ENCODE data around the gene AMN.
"Not testable (repeated sequence)": the region's sequence is repeated elsewhere in the genome, so short reads cannot be mapped to it uniquely, and the experiment has no call there.

AMN gene

DNA sequence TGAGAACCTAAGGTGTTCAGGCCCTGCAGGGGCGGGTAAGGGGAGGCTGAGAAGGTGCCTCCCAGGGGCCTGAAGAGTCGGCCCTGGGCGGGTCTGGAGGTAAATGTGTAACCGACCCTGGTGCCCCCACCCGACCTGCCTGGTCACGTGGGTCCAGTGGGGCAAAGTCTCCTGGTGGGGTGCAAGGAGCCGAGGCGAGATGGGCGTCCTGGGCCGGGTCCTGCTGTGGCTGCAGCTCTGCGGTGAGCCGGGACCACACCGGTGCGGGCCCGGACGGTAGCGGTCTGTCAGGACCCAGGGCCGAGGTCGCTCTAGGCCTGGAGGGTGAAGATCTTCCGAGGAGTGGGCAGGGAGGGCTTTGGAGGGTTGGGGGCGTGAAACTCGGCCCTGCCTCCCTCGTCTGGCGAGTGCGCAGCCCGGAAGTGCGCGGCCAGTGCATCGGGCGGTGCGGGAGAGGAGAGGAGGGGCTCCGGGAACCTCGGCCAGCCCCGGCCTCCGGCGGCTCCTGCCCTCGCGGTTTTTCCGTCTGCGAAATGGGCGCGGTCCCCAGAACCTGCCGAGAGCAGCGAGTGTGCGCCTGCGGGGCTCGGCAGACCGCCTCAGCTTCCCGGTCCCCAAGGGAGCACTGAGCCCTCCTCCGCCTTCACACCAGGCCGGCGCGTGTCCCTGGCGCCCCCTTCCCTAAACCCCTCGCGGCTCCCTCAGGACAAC, at the start of gene AMN:
Gene AMN (plus strand): TSS at position 174 of the 711 bp plus-strand sequence. CDS start 26 bp downstream, at position 200.
- no peak within 1 kb of the TSS for H3K4me3 ChIP-seq (ENCODE audit: low read depth, low read length)
- TF ChIP-seq, protein P1, sequence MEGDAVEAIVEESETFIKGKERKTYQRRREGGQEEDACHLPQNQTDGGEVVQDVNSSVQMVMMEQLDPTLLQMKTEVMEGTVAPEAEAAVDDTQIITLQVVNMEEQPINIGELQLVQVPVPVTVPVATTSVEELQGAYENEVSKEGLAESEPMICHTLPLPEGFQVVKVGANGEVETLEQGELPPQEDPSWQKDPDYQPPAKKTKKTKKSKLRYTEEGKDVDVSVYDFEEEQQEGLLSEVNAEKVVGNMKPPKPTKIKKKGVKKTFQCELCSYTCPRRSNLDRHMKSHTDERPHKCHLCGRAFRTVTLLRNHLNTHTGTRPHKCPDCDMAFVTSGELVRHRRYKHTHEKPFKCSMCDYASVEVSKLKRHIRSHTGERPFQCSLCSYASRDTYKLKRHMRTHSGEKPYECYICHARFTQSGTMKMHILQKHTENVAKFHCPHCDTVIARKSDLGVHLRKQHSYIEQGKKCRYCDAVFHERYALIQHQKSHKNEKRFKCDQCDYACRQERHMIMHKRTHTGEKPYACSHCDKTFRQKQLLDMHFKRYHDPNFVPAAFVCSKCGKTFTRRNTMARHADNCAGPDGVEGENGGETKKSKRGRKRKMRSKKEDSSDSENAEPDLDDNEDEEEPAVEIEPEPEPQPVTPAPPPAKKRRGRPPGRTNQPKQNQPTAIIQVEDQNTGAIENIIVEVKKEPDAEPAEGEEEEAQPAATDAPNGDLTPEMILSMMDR (IDR thresholded peaks at IDR 0.05; ENCODE audit: low read depth, low read length), result no peak

GRCh38 chr14:102873131-102873530, 49.3 kb upstream of the AMN start:
- TF ChIP-seq, protein P1 (IDR thresholded peaks at IDR 0.05; ENCODE audit: low read depth, low read length), result no peak
- H3K4me3 ChIP-seq (ENCODE audit: low read depth, low read length), result no peak overlapping the region

DNA sequence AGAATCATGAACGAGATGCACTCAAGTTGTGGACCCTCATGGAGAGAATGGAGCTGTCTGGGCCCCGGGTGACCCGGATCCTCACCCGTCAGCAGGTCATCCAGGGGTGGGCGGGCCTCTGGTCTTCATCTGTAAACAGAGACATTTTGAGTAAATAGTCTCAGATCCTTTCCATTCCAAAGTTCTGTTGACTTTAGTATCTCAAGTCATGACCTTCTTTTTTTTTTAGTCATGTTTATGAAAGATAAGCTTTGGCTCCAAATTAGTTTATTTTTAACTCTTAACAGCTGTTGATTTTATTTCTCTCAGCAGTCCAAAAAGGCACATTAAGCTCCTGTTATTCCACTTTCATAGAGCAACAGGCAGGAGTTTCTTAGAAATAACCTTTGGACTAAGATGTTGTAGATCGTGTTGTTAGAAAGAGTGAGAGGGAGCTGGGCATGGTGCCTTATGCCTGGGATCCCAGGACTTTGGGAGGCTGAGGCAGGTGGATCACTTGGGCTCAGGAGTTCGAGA, 48.9 kb upstream of the AMN start:
- TF ChIP-seq, protein P1 (IDR thresholded peaks at IDR 0.05; ENCODE audit: low read depth, low read length), result no peak
- no peak overlapping the region for H3K4me3 ChIP-seq (ENCODE audit: low read depth, low read length)

- H3K4me3 ChIP-seq (ENCODE audit: low read depth, low read length), result no peak overlapping the region
- TF ChIP-seq, protein P1 (IDR thresholded peaks at IDR 0.05; ENCODE audit: low read depth, low read length), result no peak
Observed at GRCh38 chr14:102875652-102876051, 46.8 kb upstream of the AMN start.

DNA sequence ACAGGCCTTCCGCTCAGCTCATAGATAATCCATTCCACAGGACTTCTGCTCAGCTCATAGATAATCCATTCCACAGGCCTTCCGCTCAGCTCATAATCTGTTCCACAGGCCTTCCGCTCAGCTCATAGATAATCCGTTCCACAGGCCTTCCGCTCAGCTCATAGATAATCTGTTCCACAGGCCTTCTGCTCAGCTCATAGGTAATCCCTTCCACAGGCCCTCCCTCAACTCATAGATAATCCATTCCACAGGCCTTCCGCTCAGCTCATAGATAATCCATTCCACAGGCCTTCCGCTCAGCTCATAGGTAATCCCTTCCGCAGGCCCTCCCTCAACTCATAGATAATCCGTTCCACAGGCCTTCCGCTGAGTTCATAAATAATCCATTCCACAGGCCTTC, 45.0 kb upstream of the AMN start:
- not testable (repeated sequence) for H3K4me3 ChIP-seq (ENCODE audit: low read depth, low read length)

GRCh38 chr14:102878174-102878969, 44.1 kb upstream of the AMN start:
- no peak overlapping the region for H3K4me3 ChIP-seq (ENCODE audit: low read depth, low read length)
- TF ChIP-seq, protein P1 (IDR thresholded peaks at IDR 0.05; ENCODE audit: low read depth, low read length), result no peak

- no peak overlapping the region for H3K4me3 ChIP-seq (ENCODE audit: low read depth, low read length)
- TF ChIP-seq, protein P1 (IDR thresholded peaks at IDR 0.05; ENCODE audit: low read depth, low read length), result no peak
Observed at GRCh38 chr14:102878970-102879460, 43.4 kb upstream of the AMN start.

Measured in WI38 (cell line).